Type B pancreatic cell (in vitro differentiated cells): ENCODE data around the gene SDK1. TPM values are rescaled to one million over a fixed set of nuclear protein-coding genes. Genes with fewer than 3 reads are reported as not detected.

Experiments used
- DNase-seq: peaks from one replicate; pipeline ENCODE4 v3.0.0; 2021; ENCODE audit warnings: mixed read lengths; ENCODE audit not compliant: unreplicated experiment; ENCODE audit errors: extremely low spot score
- H3K27ac Mint-ChIP-seq: 2 replicates; pipeline ENCODE4 v1.8.0; 2021; ENCODE audit warnings: mild to moderate bottlenecking, mixed read lengths
- H3K27me3 Mint-ChIP-seq: 2 replicates; pipeline ENCODE4 v1.8.0; 2021; ENCODE audit warnings: mixed read lengths
- H3K36me3 Mint-ChIP-seq: 2 replicates; pipeline ENCODE4 v1.8.0; 2021; ENCODE audit warnings: mixed read lengths
- H3K4me1 Mint-ChIP-seq: one replicate; pipeline ENCODE4 v1.8.0; 2021; ENCODE audit warnings: mixed read lengths; ENCODE audit not compliant: unreplicated experiment
- H3K4me3 Mint-ChIP-seq: 2 replicates; pipeline ENCODE4 v1.8.0; 2021; ENCODE audit warnings: mild to moderate bottlenecking, mixed read lengths
- H3K9me3 Mint-ChIP-seq: 2 replicates; pipeline ENCODE4 v1.8.0; 2021; ENCODE audit warnings: mixed read lengths
- CTCF ChIP-seq: fragments of 200-600 bp; sonication (generic); conservative IDR thresholded peaks from 2 replicates; pipeline ENCODE4 v1.5.0; 2021; ENCODE audit warnings: antibody characterized with exemption, mild to moderate bottlenecking
- total RNA-seq: library from RNA; stranded (reverse); gene quantifications from 2 replicates; pipeline ENCODE4 v1.2.1, GENCODE V29; 2021; ENCODE audit warnings: low replicate concordance

Gene SDK1
- total RNA-seq, 1 donor from 2014 or later, result 26.1 TPM

- no peak for TF ChIP-seq CTCF
Observed at GRCh38 chr7:3950249-3950648, 649.2 kb downstream of the SDK1 start.

GRCh38 chr7:3951316-3952055 is 650.4 kb downstream of the SDK1 start:
- no peak overlapping the region for H3K27ac Mint-ChIP-seq
- no peak for DNase-seq
- no peak for TF ChIP-seq CTCF
- H3K4me1 Mint-ChIP-seq, result peaks cover 13% of the 10 kb centered on the region
- H3K36me3 Mint-ChIP-seq, result peaks cover 9% of the 10 kb centered on the region
- H3K4me3 Mint-ChIP-seq, result no peak overlapping the region
- H3K9me3 Mint-ChIP-seq, result no peaks in the 10 kb centered on the region
- no peaks in the 10 kb centered on the region for H3K27me3 Mint-ChIP-seq

More at GRCh38 chr7:3950249-3950648, 649.2 kb downstream of the SDK1 start:
- H3K4me3 Mint-ChIP-seq, result no peak overlapping the region
- DNase-seq, result no peak
- H3K4me1 Mint-ChIP-seq, result peaks cover 13% of the 10 kb centered on the region
- no peak overlapping the region for H3K27ac Mint-ChIP-seq
- H3K36me3 Mint-ChIP-seq, result peaks cover 9% of the 10 kb centered on the region
- no peaks in the 10 kb centered on the region for H3K27me3 Mint-ChIP-seq
- H3K9me3 Mint-ChIP-seq, result no peaks in the 10 kb centered on the region

GRCh38 chr7:3953133-3953532 is 652.1 kb downstream of the SDK1 start:
- TF ChIP-seq CTCF, result no peak
- Mint-ChIP-seq H3K9me3 (no peaks in the 10 kb centered on the region), H3K4me3 (no peak overlapping the region), H3K36me3 (peaks cover 9% of the 10 kb centered on the region), H3K27ac (no peak overlapping the region), H3K27me3 (no peaks in the 10 kb centered on the region), H3K4me1 (peaks cover 8% of the 10 kb centered on the region)
- DNase-seq, result no peak

GRCh38 chr7:3953946-3954345 is 652.9 kb downstream of the SDK1 start:
- Mint-ChIP-seq H3K4me1 (peaks cover 4% of the 10 kb centered on the region), H3K27me3 (no peaks in the 10 kb centered on the region)
- no peak for DNase-seq

GRCh38 chr7:3955026-3955425 is 654.0 kb downstream of the SDK1 start:
- Mint-ChIP-seq H3K9me3 (no peaks in the 10 kb centered on the region), H3K4me3 (no peak overlapping the region), H3K36me3 (peaks cover 9% of the 10 kb centered on the region), H3K4me1 (no peaks in the 10 kb centered on the region), H3K27ac (no peak overlapping the region), H3K27me3 (no peaks in the 10 kb centered on the region)
- DNase-seq, result no peak
- no peak for TF ChIP-seq CTCF

More at GRCh38 chr7:3953946-3954345, 652.9 kb downstream of the SDK1 start:
- no peaks in the 10 kb centered on the region for H3K9me3 Mint-ChIP-seq
- H3K27ac Mint-ChIP-seq, result no peak overlapping the region
- TF ChIP-seq CTCF, result no peak
- peaks cover 9% of the 10 kb centered on the region for H3K36me3 Mint-ChIP-seq
- no peak overlapping the region for H3K4me3 Mint-ChIP-seq
